HG02943 (cell line): ENCODE measurements around the gene TST.

ENCODE experiments used
- ATAC-seq: cut with Tn5 transposase; IDR thresholded peaks from one replicate; pipeline ENCODE4 v1.9.1; 2021; ENCODE audit warnings: mild to moderate bottlenecking, low read depth, moderate library complexity; ENCODE audit not compliant: unreplicated experiment

Gene TST

DNA sequence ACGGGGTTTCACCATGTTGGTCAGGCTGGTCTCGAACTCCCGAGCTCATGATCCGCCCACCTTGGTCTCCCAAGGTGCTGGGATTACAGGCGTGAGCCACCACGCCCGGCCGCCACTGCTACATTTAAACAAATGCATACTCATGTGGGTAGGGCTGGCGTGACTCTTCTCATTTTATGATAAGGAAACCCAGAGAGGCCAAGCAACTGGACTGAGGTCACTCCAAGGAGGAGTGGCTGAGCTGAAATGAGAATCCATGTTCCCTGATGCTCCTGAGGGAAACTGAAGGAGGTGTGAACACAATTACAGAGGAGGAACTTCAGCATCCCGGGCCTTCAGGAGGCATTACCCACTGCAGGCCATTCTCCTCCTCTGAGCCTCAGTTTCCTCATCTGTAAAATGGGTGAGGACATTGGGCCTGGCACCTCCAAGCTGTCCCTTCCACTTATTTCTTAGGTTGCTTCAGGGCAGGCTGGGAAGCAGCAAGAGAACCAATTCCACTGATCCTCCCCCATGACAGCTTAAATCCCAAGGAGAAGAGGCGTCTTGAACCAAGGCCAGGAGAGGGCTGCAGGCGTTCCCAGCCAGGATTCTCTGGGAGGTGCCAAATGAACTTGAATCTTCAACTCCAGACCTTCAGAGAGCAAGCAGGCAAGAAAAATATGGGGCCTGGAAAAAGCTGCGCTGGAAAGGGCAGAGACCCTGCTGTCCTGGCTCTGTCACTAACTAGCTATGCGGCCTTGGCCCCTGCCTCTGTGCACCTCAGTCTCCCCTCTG, 2.9 kb downstream of the TST start:
- no peak for ATAC-seq

DNA sequence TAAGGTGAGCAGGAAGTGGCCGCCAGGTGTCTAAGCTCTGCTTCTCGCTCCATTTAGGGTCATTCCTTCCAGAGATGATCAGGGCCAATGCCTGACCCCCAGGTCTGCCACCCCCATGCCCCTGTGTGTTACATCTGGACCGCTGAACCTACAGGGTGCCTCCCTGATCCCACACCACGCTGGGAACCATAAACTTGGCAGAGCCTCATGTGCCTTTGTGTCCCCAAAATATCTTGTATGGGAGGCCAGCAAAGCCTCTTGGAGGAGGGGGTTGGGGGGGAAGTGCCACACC, 3.7 kb downstream of the TST start:
- ATAC-seq = no peak

DNA sequence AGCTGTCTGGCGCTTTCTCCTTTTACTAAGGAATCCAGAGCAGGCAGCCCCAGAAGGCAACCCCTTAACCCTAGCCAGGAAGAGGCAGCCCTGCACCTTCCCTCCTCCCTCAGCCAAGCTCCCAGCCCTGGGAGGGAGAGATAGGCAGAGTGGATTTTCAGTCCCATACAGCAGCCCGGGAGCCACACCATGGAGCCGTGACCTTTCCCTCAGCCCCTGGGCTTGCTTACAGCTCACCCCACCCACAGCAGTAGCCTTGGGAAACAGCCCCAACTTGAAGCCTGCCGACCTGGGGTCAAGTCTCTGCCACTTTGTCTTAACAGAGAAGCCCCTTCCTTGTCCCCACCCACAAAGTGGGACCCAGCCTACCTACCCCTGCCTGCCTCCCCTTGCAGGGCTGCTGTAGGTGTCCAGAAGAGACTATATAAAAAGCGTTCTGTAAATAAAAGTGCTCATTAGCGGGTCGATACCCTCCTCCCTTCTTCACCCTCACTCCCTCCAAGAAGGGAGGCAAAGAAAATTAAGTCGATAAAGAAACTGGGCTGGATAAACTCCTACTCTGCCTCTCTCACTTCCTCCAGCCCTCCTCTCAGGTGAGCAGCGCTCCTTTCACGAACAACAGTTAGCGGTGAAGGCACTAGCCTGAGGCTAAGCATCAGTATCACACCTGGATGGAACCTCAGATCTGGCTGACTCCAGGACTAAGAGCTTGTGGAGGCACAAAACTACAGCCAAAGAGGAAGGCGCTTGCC, 4.2 kb downstream of the TST start:
- ATAC-seq = no peak

DNA sequence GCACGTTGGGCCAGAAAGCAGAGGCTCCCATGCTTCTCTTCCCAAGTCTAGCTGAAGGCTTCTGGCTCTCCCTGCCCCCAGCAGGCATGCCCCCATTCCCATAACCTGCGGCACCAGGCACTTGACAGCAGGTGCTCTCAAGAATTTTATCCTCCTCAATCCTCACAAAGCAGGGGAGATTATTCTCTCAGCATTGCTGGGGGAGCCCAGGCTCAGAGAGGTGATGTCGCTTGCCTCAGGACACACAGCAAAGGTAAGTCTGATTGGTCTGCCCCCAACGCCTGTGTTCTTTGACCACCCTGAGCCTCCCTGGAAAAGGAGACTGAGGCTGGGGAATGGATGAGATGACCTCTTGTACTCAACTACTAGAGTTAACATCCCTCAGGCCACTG, 4.8 kb downstream of the TST start:
- no peak for ATAC-seq

DNA sequence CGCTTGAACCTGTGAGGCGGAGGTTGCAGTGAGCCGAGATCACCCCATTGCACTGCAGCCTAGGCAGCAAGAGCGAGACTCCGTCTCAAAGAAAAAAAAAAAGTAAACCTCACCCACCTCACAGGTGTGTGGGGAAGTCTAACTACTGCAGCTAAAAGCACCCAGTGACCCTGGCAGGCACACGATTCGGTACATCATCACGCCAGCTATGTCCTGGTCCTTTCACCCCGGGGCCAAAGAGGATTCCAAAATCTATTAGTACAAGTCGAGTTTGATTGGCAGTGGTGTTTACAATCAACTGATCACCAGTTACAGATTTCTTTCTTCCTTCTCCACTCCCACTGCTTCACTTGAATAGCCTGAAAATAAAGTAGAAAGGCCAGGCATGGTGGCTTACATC, 6.3 kb downstream of the TST start:
- no peak for ATAC-seq

DNA sequence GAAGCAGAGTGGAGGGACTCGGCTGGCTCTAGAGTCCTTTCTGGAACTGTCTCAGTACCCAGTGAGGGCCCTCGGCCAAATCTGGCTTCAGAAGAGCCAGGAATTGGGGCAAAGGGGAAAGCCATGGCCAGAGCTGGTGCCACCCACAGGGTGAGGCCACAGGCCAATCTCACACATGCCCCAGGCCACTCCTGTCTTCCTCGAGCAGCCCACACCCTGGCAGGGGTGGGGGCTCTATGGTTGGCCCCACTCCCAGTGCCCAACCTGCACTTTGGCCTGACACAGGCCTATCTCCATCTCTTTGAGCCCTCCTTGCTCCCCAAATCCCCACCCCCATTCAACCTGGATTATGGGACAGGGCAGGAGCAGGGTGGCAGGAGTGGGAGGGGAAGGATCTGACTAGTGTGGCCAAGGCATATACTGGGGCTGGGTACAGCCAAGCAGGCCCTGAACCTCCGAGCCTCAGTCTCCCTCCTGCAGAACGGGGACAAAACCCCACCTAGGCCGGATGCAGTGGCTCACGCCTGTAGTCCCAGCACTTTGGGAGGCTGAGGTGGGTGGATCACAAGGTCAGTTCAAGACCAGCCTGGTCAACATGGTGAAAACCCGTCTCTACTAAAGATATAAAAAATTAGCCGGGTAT, 6.9 kb downstream of the TST start:
- ATAC-seq = no peak

DNA sequence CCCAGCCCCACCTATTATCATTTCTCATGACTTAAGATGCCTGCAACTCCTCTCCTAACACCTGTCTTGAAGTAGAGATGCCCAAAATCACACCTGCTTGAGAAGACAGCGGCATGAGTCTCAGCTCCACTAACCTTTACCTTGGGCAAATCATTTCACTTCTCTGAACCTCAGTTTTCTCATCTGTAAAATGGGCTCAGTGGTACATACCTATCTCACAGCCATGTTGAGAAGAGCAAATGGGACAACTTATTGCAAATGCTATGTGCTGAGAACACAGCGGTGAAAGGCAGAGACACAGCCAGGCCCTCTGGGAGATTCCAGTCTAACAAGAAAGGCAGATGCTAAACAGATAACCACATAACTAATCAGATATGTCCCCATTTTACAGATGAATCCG, 7.8 kb downstream of the TST start:
- no peak for ATAC-seq

DNA sequence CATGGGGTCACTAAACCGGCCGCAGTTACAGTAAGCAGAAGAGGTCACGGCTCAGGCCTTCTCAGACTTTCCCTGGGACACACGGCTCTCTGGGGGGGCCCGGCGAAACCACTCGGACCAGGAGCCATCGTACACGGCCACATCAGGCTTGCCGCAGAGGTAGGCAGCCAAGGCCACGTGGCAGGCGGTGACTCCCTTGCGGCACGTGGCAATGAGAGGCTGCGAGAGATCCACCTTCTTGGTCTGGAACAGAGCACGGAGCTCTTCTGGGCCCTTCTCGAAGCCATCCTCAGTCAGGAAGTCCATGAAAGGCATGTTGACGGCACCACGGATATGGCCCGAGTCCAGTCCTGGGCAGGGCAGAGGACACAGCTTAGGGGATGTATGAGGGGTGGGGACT, 8.3 kb downstream of the TST start:
- no peak for ATAC-seq

DNA sequence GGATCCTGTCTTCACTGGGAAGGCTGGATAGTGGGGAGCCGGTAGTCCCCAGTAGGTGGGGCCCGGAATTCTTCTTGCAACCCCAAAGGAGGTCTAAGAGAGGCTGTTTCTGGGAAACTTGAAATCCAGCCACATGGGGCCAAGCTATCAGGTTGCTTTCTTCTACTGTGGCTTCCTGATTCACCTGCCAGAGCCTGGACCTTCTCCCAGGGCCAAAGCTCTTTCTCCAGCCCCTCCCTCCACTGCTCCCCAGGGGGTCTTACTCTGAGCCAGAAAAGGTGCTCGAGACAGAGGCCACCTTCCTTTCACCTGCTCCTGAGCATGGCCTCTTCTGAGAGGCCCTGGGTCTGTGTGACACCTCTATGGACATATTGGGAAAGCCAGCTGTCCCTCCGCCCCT, 9.1 kb downstream of the TST start:
- no peak for ATAC-seq

DNA sequence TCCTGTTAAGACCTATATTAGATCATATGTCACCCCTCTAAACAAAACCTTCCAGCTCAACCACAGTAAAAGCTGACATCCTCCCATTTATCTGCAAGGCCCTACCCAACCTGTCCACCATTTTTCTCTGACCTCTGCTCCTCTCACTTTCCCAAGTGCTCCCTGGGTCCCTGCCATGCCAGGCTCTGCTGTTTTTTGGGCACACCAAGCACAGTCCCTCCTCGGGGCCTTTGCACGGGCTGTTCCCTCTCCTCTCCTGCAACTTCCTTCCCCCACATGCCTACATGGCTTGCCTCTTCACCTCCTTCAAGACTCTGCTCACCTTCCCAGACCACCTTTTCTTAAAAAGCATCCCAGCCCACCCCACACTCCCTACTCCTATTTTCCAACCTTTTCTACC, 9.8 kb downstream of the TST start:
- ATAC-seq = no peak

DNA sequence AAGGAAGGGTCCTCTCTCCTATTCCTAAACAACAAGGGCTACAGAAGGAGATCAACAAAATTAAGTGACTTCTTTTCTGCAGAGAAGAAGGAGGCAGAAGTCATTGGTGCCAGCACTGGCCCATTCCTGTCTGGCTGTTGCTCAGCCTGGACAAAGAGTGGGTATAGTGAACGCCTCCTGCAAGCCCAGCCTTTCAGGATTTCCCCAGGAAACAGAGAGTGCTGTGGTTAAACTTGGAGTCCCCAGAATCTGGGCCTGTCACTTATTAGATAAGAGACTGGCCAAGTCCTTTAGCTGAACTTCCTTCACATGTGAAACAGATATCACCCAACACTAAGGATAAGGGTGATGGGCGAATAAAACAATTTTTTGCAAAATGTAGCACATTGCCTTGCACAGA, 10.9 kb downstream of the TST start:
- no peak for ATAC-seq

DNA sequence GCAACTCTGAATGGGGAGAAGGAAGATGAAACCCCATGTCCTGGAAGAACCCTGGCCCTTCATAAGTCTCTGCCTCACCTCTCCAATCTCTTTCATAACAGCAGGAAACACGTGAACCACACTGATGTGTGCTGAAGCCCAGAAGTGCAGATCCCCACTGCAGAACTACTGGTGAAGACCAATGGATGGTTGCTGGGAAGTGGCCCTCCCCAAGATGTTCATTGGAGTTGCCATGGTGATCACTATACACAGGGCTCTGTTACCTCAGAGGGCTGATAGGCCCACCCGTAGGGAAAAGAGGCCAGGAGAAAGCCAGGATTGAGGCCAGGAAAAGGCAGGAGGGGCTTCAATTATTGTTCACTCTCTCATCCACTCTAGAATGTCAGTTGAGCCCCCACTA, 11.6 kb downstream of the TST start:
- ATAC-seq = no peak

DNA sequence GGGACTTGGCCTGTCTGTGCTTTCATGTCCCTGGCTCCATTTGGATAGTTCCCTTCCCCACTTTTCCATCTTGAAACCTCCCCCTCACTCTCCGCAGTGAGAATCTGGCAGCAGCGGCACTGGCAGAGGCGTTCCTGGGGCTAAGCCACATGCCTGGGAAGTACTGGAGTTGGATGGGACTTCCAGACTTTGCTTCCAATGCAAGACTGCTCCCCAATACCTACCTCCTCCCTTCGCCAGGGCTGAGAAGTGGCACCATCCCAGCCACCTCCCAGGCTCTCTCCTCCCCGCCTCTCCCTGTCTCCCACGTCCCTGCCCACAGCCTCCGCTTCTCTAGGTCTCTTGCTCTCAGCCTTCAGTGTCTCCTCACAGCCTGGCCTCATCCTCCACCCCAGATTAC, 16.6 kb downstream of the TST start:
- no peak for ATAC-seq

DNA sequence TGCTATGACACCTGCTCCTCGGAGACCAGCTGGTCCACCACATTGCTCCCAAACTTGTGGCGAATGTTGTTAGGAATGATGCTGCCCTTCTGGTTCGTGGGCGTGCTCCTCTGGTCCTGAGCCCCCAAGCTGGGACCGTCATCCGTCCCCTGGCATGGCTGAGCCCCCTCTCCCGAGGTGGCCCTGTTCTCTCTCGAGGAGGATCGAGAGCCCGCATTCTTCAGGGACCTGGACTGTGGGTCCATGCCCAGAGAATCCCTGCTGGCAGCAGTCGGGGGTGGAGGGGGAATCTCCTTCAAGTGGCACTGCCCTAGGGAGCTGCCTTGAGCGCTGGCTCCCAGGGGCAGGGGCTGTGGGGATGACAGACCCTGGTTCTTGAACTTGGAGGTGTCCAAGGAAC, 17.4 kb downstream of the TST start:
- no peak for ATAC-seq

DNA sequence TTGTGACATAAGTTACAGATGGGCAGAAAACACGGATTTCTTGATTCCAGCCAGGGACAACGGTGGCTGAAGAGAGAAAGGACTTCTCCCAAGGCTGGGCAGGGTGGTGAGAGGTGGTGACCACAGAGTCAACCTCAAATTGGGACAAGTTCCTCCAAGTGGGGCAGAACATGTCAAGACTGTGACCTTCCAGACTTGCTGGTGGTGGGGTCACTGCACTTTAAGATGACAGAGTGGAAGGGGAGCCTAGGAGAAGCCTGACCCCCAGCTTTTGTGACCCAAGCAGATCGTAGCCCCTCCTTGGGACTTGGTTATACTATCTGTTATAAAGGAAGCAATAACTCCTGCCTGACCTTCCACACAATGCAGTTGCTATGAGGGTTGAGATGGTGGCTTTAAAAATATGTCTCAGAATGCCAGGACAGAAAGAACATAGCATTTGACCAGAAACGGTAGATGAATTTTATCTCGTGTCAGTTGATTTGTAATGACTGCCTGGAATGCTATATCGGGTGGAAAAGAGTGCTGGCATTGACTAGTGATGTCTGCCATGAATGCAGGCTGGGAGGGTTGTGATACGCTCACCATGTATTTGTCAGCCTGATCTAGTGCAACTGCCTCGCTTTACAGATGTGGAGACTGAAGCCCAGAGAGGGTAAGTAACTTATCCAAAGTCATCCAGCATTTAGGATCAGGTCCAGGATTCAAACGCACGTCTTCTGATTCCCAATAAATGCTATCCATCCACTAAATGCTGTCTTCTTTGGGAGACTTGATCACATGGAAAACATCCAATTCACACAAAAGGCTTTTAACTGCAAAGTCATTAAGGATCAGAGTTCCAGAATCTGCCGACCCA, 18.3 kb downstream of the TST start:
- no peak for ATAC-seq

DNA sequence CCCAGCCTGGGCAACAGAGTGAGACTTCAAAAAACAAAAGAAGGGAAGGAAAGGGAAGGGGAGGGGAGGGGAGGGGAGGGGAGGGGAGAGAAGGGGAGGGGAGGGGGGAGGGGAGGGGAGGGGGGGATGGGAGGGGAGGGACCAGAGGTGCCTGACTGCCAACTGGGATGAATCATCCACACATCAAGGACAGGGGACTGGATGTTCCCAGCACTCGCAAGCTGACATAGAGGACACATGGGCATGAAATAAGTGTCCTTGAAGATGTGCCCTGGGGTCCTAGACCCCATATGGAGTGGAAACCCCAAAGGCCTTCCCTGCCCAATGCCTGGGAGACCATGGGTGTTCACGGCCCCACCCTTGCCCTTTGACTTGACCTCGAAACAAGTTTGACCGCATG, 19.8 kb downstream of the TST start:
- no peak for ATAC-seq

DNA sequence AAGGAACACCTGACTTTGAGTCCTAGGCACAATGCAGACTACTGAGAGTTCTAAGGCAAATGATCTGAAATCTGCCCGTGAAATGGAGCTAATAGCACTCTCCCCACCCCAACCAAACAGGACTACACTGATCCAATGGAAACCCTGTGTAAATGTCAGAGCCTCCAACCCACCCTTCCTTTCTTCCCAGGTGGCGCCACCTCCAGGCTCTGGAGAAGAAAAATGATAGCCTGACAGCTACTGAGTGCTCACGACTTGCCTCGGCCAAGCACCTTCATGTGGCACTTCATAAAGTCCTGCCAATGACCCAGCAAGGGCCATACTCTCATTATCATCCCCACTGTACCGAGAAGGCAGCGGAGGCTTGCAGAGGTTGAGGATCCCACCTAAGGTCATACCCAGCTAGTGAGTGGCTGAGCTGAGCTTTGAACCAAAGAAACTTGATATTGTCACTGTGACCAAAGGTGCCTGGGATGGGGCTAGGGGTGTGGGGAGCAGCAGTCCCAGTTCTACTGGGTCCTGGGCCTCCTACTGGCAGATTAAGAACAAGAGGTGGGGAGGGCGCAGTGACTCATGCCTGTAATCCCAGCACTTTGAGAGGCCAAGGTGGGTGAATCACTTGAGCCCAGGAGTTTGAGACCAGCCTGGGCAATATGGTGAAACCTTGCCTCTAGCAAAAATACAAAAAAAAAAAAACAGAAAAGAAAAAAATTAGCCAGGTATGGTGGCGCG, 20.5 kb downstream of the TST start:
- ATAC-seq = no peak

DNA sequence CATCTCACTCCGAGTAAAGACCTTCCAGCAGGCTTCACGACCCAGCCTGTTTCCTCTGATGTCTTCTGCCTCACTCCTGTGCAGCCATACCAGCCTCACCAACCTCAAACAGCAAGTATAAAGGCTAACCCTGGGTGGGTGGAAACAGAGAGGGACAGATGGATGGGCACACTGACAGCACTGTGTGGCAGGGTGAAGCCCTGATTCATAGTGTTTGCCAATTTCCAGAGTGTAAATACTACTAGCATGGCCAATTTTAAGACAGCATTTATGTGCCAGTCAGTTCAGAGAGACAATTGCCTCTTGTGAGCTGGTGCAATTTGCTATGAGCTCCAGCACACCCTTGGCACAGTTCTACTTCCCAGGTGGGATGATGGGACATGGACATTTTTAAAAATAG, 21.5 kb downstream of the TST start:
- ATAC-seq = no peak

DNA sequence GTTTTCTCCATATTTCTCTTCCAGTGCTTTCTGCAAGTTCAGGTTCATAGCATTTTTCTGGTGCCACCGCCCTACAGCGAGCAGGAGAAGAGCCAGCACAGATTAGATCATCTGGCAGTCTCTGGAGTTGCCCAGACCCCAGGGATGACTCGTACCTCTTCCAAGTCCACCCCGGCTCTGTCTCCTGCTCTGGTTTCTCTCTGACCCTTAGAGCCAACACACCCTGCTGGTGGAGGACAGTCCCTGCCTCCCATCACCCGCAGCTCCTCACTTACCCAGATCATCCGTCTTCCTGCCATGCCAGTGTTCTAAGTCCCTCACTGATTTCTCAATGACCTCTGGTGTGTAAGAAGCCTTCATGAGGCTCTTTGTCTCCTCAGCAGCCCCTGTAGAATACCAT, 28.0 kb downstream of the TST start:
- ATAC-seq = no peak

DNA sequence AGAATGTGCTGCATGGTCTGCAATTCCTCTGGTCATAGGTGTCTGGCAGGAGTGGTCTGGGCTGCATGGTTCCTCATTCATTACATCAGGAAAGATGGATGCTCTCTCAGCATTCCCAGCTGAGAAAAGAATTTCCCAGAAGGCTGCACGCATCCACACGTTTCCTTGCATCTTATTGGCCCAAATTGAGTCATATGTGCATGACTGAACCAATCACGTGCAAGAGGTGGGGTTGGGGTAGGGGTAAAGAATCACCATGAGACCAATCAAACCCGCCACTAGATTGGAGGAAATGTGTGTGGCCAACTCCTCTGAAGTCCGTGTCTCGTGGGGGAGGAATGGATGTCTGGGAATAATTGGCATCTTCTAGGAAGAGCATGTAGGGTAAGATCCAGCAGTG, 28.8 kb downstream of the TST start:
- ATAC-seq = no peak
